HL-60 (cell line): ENCODE results near the gene SMYD2.
A peak's percentile ranks its signal among the peaks of the same experiment; 100 is the strongest.

Experiments used
- DNase-seq, 2 experiments: peaks; one replicate each; pipeline ENCODE4 v3.0.0-alpha.2; 2010 to 2020; ENCODE audit warnings: low read depth in 1 of 2, low spot score in 1 of 2
- H3K27ac ChIP-seq: fragments of 250-450 bp; sonication (Bioruptor Pico); replicated peaks from 2 replicates; pipeline ENCODE4 v1.5.1; 2020; ENCODE audit warnings: mild to moderate bottlenecking, moderate library complexity
- H3K27me3 ChIP-seq: fragments of 250-450 bp; sonication (Bioruptor Pico); 2 replicates; pipeline ENCODE4 v1.5.1; 2021; ENCODE audit warnings: mild to moderate bottlenecking, moderate library complexity; ENCODE audit not compliant: insufficient read depth, poor library complexity, severe bottlenecking
- H3K4me3 ChIP-seq: replicated peaks from 2 replicates; pipeline ENCODE4 v1.5.1; 2011; ENCODE audit warnings: mild to moderate bottlenecking, control low read depth, low read length; ENCODE audit not compliant: insufficient read depth
- CTCF ChIP-seq: IDR thresholded peaks from one replicate; pipeline ENCODE4 v1.5.1; 2011; ENCODE audit warnings: low read length, control low read depth, inconsistent platforms; ENCODE audit not compliant: insufficient read depth
- GABPA ChIP-seq: IDR thresholded peaks from 2 replicates; pipeline ENCODE4 v1.6.1; 2012; ENCODE audit warnings: low read depth
- POLR2AphosphoS5 ChIP-seq: IDR thresholded peaks from 2 replicates; pipeline ENCODE4 v1.6.1; 2012; ENCODE audit warnings: low read depth
- REST ChIP-seq: IDR thresholded peaks from 2 replicates; pipeline ENCODE4 v1.6.1; 2012; ENCODE audit warnings: low read depth; ENCODE audit not compliant: insufficient replicate concordance
- SPI1 ChIP-seq: IDR thresholded peaks from 2 replicates; pipeline ENCODE4 v1.6.1; 2012; ENCODE audit warnings: low read depth, mild to moderate bottlenecking, borderline replicate concordance

SMYD2 gene

GRCh38 chr1:214290424-214291037 is 9.6 kb downstream of the SMYD2 start:
- Histone ChIP-seq H3K27me3 (no peaks in the 10 kb centered on the region), H3K27ac (no peak overlapping the region), H3K4me3 (no peak overlapping the region)
- no peak for DNase-seq
- no peak for TF ChIP-seq CTCF
- TF ChIP-seq REST, result no peak
- TF ChIP-seq SPI1, result no peak
- no peak for TF ChIP-seq GABPA
- TF ChIP-seq POLR2AphosphoS5, result no peak

- peak; percentile 10 to 45 for DNase-seq
These were observed 11.4 kb downstream of the SMYD2 start for GRCh38 chr1:214292322-214292721.

More at GRCh38 chr1:214292322-214292721, 11.4 kb downstream of the SMYD2 start:
- H3K4me3 ChIP-seq, result no peak overlapping the region
- H3K27ac ChIP-seq, result no peak overlapping the region
- TF ChIP-seq GABPA, result no peak
- no peak for TF ChIP-seq SPI1
- no peak for TF ChIP-seq REST
- TF ChIP-seq CTCF, result no peak
- TF ChIP-seq POLR2AphosphoS5, result no peak
- no peaks in the 10 kb centered on the region for H3K27me3 ChIP-seq
